BJ (cell line): ENCODE data around the gene GATA6. TPM values are rescaled to one million over a fixed set of nuclear protein-coding genes. Genes with fewer than 3 reads are reported as not detected.

ENCODE experiments used
- CTCF ChIA-PET: fragments of 350-600 bp; formaldehyde crosslinking; extraction: SDS; loops from one replicate; lab custom pipeline; 2021; ENCODE audit warnings: antibody characterized with exemption, inconsistent platforms; lab: Yijun Ruan, JAX
- POLR2A ChIA-PET: fragments of 300-600 bp; sonication (Branson Sonifier 250); formaldehyde crosslinking; extraction: SDS; loops from one replicate; lab custom pipeline; 2021; ENCODE audit warnings: antibody characterized with exemption; lab: Charles Lee
- DNase-seq: peaks from one replicate; pipeline ENCODE4 v3.0.0-alpha.2; 2011; ENCODE audit warnings: low read depth
- H3K27me3 ChIP-seq: 2 replicates; pipeline ENCODE4 v1.6.0; 2011; ENCODE audit warnings: low read length; ENCODE audit not compliant: control insufficient read depth, insufficient read depth
- H3K36me3 ChIP-seq: 2 replicates; pipeline ENCODE4 v1.5.1; 2011; ENCODE audit warnings: low read length; ENCODE audit not compliant: control insufficient read depth, insufficient read depth
- H3K4me3 ChIP-seq: 2 replicates; pipeline ENCODE4 v1.5.1; 2011; ENCODE audit warnings: low read depth, mild to moderate bottlenecking, control low read depth, low read length
- polyA plus RNA-seq: library from polyadenylated mRNA; depleted of rRNA; stranded (reverse); fragments of >200 nt; gene quantifications from 2 replicates; pipeline ENCODE4 v1.2.3, GENCODE V29; 2011
- TF ChIP-seq, protein P1 (sequence below): IDR thresholded peaks from 2 replicates; pipeline ENCODE4 v1.5.1; 2011; ENCODE audit warnings: low read depth, mild to moderate bottlenecking, control low read depth, inconsistent platforms, low read length, moderate library complexity; ENCODE audit not compliant: insufficient read depth

GATA6 gene
- polyA plus RNA-seq, 1 experiment: 0.65 TPM

DNA sequence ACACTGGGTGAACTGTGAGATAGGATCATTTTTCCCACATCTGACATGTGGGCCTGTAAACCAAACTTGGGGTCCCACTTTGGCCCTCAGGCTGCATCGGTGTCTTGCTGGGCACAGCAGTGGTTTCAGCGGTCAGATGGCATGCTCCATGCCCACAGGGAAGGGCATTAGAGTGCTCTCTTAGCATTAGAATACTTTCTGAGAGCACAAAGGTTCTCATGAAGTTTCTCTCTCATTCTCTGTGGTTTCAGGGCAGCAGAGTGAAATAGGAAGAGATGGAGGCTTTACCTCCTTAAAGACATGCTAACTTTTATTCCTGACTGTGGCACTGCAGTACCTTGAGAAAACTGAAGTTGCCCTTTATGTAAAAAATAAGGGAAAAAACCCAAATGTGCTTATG is 36.6 kb upstream of the GATA6 start:
- DNase-seq: no peak
- ChIA-PET CTCF (interaction anchor here (0.6 kb wide), 1 partner anchor 77 kb away, joined by 3 read pairs; no protein-coding TSS in a partner anchor), POLR2A (no interaction called here)
- no peaks in the 10 kb centered on the region for H3K36me3 ChIP-seq
- H3K4me3 ChIP-seq: no peak overlapping the region
- TF ChIP-seq, protein P1, sequence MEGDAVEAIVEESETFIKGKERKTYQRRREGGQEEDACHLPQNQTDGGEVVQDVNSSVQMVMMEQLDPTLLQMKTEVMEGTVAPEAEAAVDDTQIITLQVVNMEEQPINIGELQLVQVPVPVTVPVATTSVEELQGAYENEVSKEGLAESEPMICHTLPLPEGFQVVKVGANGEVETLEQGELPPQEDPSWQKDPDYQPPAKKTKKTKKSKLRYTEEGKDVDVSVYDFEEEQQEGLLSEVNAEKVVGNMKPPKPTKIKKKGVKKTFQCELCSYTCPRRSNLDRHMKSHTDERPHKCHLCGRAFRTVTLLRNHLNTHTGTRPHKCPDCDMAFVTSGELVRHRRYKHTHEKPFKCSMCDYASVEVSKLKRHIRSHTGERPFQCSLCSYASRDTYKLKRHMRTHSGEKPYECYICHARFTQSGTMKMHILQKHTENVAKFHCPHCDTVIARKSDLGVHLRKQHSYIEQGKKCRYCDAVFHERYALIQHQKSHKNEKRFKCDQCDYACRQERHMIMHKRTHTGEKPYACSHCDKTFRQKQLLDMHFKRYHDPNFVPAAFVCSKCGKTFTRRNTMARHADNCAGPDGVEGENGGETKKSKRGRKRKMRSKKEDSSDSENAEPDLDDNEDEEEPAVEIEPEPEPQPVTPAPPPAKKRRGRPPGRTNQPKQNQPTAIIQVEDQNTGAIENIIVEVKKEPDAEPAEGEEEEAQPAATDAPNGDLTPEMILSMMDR: no peak
- H3K27me3 ChIP-seq: no peaks in the 10 kb centered on the region

DNA sequence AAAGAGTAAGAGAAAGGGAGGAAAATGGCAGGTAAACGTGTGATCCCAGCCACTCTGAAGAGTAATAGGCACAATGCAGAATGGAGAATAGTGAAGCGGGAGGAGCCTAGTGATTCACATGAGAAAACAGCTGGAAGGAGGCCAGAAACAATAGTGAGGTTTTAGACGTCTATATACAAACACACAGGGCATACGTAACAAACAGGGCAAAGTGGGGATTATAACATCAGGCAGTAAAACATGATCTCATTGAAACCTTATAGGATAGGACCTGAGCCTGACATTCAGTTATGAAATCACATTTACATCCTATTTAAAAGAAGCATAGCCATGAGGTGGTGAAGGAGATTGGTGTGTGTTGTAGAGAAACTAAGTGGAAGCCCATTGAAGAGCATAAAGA is 33.0 kb upstream of the GATA6 start:
- CTCF ChIA-PET: no interaction called here

GRCh38 chr18:22141211-22141610 is 28.2 kb upstream of the GATA6 start:
- H3K36me3 ChIP-seq: no peaks in the 10 kb centered on the region
- no peak overlapping the region for H3K4me3 ChIP-seq
- no peaks in the 10 kb centered on the region for H3K27me3 ChIP-seq
- ChIA-PET POLR2A (no interaction called here), CTCF (no interaction called here)
- DNase-seq: no peak
- TF ChIP-seq, protein P1: no peak

More for the DNA sequence above, 33.0 kb upstream of the GATA6 start:
- H3K27me3 ChIP-seq: no peaks in the 10 kb centered on the region
- no peaks in the 10 kb centered on the region for H3K36me3 ChIP-seq
- POLR2A ChIA-PET: no interaction called here
- no peak overlapping the region for H3K4me3 ChIP-seq
- no peak for DNase-seq
- TF ChIP-seq, protein P1: no peak

- no peak overlapping the region for H3K4me3 ChIP-seq
- H3K36me3 ChIP-seq: no peaks in the 10 kb centered on the region
- TF ChIP-seq, protein P1: no peak
- ChIA-PET POLR2A (no interaction called here), CTCF (interaction anchor here (1.3 to 2.1 kb wide), 2 partner anchors 13 to 76 kb away, joined by 3 to 5 read pairs; no protein-coding TSS in a partner anchor)
- H3K27me3 ChIP-seq: no peaks in the 10 kb centered on the region; the same call in 1 of the 2 replicates
- DNase-seq: no peak
These were observed 25.7 kb upstream of the GATA6 start for GRCh38 chr18:22143347-22144340.

GRCh38 chr18:22145160-22145559 is 24.2 kb upstream of the GATA6 start:
- TF ChIP-seq, protein P1: no peak
- Histone ChIP-seq H3K36me3 (no peaks in the 10 kb centered on the region), H3K4me3 (no peak overlapping the region), H3K27me3 (no peaks in the 10 kb centered on the region; the same call in 1 of the 2 replicates)
- CTCF ChIA-PET: interaction anchor here (0.6 to 2.1 kb wide), 3 partner anchors 11 to 26 kb away, joined by 3 to 5 read pairs (median 3); no protein-coding TSS in a partner anchor
- no peak for DNase-seq
- POLR2A ChIA-PET: no interaction called here
